GM23338 (cell line): ENCODE measurements around the gene UCN2. TPM values are rescaled to one million over a fixed set of nuclear protein-coding genes. Genes with fewer than 3 reads are reported as not detected.

Source experiments
- ATAC-seq: fragments of 200-7000 bp; cut with Tn5 transposase; 3 replicates; pipeline ENCODE4 v1.9.1; 2020
- DNase-seq: peaks from one replicate; pipeline ENCODE4 v3.0.0-alpha.2; 2015; ENCODE audit warnings: low spot score
- H2AFZ ChIP-seq: fragments of 200-600 bp; sonication (generic); 2 replicates; pipeline ENCODE4 v1.8.0; 2016; ENCODE audit warnings: antibody characterized with exemption, mild to moderate bottlenecking, moderate library complexity
- H3F3A ChIP-seq: fragments of 200-600 bp; sonication (generic); replicated peaks from 2 replicates; pipeline ENCODE4 v1.8.0; 2017; ENCODE audit warnings: antibody characterized with exemption, mixed run types, low read depth
- H3K27ac ChIP-seq: fragments of 200-600 bp; sonication (generic); 2 replicates; pipeline ENCODE4 v1.6.1; 2016; ENCODE audit warnings: low read depth
- H3K27me3 ChIP-seq: fragments of 200-600 bp; sonication (generic); 2 replicates; pipeline ENCODE4 v1.8.0; 2016; ENCODE audit warnings: mild to moderate bottlenecking, mixed run types, moderate library complexity; ENCODE audit not compliant: insufficient read depth
- H3K36me3 ChIP-seq: fragments of 200-600 bp; sonication (generic); 2 replicates; pipeline ENCODE4 v1.8.0; 2016; ENCODE audit warnings: mild to moderate bottlenecking; ENCODE audit not compliant: insufficient read depth
- H3K4me1 ChIP-seq: fragments of 200-600 bp; sonication (generic); 2 replicates; pipeline ENCODE4 v1.8.0; 2016; ENCODE audit warnings: mild to moderate bottlenecking, moderate library complexity; ENCODE audit not compliant: insufficient read depth
- H3K4me2 ChIP-seq: fragments of 200-600 bp; sonication (generic); 2 replicates; pipeline ENCODE4 v1.7.1; 2017; ENCODE audit warnings: mixed run types
- H3K4me3 ChIP-seq: fragments of 200-600 bp; sonication (generic); 2 replicates; pipeline ENCODE4 v1.6.1; 2016; ENCODE audit warnings: mixed run types
- H3K79me2 ChIP-seq: fragments of 200-600 bp; sonication (generic); replicated peaks from 2 replicates; pipeline ENCODE4 v1.8.0; 2017; ENCODE audit warnings: mild to moderate bottlenecking; ENCODE audit not compliant: insufficient read depth
- H3K9me2 ChIP-seq: fragments of 200-600 bp; sonication (generic); 2 replicates; pipeline ENCODE4 v1.8.0; 2017; ENCODE audit not compliant: insufficient read depth
- H4K20me1 ChIP-seq: fragments of 200-600 bp; sonication (generic); replicated peaks from 2 replicates; pipeline ENCODE4 v1.8.0; 2017; ENCODE audit warnings: mild to moderate bottlenecking; ENCODE audit not compliant: insufficient read depth
- H3K27ac Mint-ChIP-seq: 2 replicates; pipeline ENCODE4 v1.8.0; 2020; ENCODE audit warnings: inconsistent platforms, mild to moderate bottlenecking, moderate library complexity, mixed read lengths
- H3K27me3 Mint-ChIP-seq: 3 replicates; pipeline ENCODE4 v1.8.0; 2022; ENCODE audit warnings: low read depth, mild to moderate bottlenecking, moderate library complexity, mixed read lengths, inconsistent platforms; ENCODE audit not compliant: insufficient read depth, poor library complexity
- H3K36me3 Mint-ChIP-seq: 3 replicates; pipeline ENCODE4 v1.8.0; 2021; ENCODE audit warnings: low read depth, mild to moderate bottlenecking, inconsistent platforms, moderate library complexity, mixed read lengths
- H3K4me1 Mint-ChIP-seq: 3 replicates; pipeline ENCODE4 v1.8.0; 2020; ENCODE audit warnings: mild to moderate bottlenecking, inconsistent platforms, mixed read lengths
- H3K4me3 Mint-ChIP-seq: 3 replicates; pipeline ENCODE4 v1.8.0; 2021; ENCODE audit warnings: moderate library complexity, mild to moderate bottlenecking, inconsistent platforms, mixed read lengths
- H3K9me3 Mint-ChIP-seq: 3 replicates; pipeline ENCODE4 v1.8.0; 2020; ENCODE audit warnings: moderate library complexity, mild to moderate bottlenecking, inconsistent platforms, mixed read lengths
- CREB1 ChIP-seq: fragments of 250-450 bp; sonication (Bioruptor Pico); IDR thresholded peaks from 2 replicates; pipeline ENCODE4 v1.5.0; 2020; ENCODE audit warnings: low read depth, mild to moderate bottlenecking, moderate library complexity
- EZH2 ChIP-seq: fragments of 200-600 bp; sonication (generic); IDR thresholded peaks from one replicate; pipeline ENCODE4 v1.8.0; 2017; ENCODE audit warnings: antibody characterized with exemption, mild to moderate bottlenecking, low read depth; ENCODE audit not compliant: unreplicated experiment
- JUNB ChIP-seq: IDR thresholded peaks from one replicate; pipeline ENCODE4 v1.6.1; 2016; ENCODE audit warnings: antibody characterized with exemption; ENCODE audit not compliant: unreplicated experiment
- NANOG ChIP-seq: IDR thresholded peaks from 2 replicates; pipeline ENCODE4 v1.6.1; 2016; ENCODE audit warnings: antibody characterized with exemption, borderline replicate concordance
- POLR2AphosphoS5 ChIP-seq: IDR thresholded peaks from 2 replicates; pipeline ENCODE4 v1.6.1; 2016; ENCODE audit warnings: antibody characterized with exemption, low read depth
- REST ChIP-seq: IDR thresholded peaks from one replicate; pipeline ENCODE4 v1.6.1; 2018; ENCODE audit warnings: antibody characterized with exemption; ENCODE audit not compliant: unreplicated experiment
- ZNF462 ChIP-seq: fragments of 250-450 bp; sonication (Bioruptor Pico); IDR thresholded peaks from 2 replicates; pipeline ENCODE4 v1.5.0; 2020; ENCODE audit warnings: mild to moderate bottlenecking, moderate library complexity
- polyA plus RNA-seq: library from polyadenylated mRNA; unstranded; fragments of >200 nt; fragmentation: Nextera tagmentation; extraction: Ambion mirVana; gene quantifications from 2 replicates; pipeline ENCODE4 v1.2.1, GENCODE V29; 2016
- total RNA-seq: library from RNA; depleted of rRNA; stranded (reverse); fragments of >200 nt; shearing (Covaris generic); gene quantifications from 2 replicates; pipeline ENCODE4 v1.2.3, GENCODE V29; 2014
- TF ChIP-seq, protein P1 (sequence below), 2 experiments: fragments of 200-600 bp in 1 of 2; sonication (generic) in 1 of 2; conservative IDR thresholded peaks; 2 replicates each; pipeline versions ENCODE4 v1.5.1 to v1.6.1; 2016 to 2017; ENCODE audit warnings: antibody characterized with exemption in 2 of 2, low read depth in 2 of 2, mild to moderate bottlenecking in 2 of 2, moderate library complexity in 1 of 2

Gene UCN2
- total and polyA plus RNA-seq, 2 experiments from 2014 or later, result 0.17 TPM; not detected in 1

- no peak overlapping the region for H3K4me3 ChIP-seq
- no peak overlapping the region for H3K27ac ChIP-seq
- no peaks in the 10 kb centered on the region for H3K9me2 ChIP-seq
- H4K20me1 ChIP-seq, result peaks cover 7% of the 10 kb centered on the region
- peaks cover 17% of the 10 kb centered on the region; the same call in 1 of the 2 replicates for H3K4me1 ChIP-seq
- H3K27ac Mint-ChIP-seq, result no peak overlapping the region; the same call in 1 of the 2 replicates
- DNase-seq (no peak), ATAC-seq (no peak)
- peaks cover 45% of the 10 kb centered on the region for H3K36me3 Mint-ChIP-seq
- H3K4me2 ChIP-seq, result no peak overlapping the region
- no peak overlapping the region for H2AFZ ChIP-seq
- 0 out of 2 replicates have a peak, but pooled peaks cover 7% of the 10 kb centered on the region for H3F3A ChIP-seq
- TF ChIP-seq ZNF462 (CRISPR knock-in tag) (no peak), EZH2 (no peak), POLR2AphosphoS5 (no peak), CREB1 (CRISPR knock-in tag) (no peak), REST (no peak), NANOG (no peak), JUNB (no peak)
- TF ChIP-seq, protein P1, sequence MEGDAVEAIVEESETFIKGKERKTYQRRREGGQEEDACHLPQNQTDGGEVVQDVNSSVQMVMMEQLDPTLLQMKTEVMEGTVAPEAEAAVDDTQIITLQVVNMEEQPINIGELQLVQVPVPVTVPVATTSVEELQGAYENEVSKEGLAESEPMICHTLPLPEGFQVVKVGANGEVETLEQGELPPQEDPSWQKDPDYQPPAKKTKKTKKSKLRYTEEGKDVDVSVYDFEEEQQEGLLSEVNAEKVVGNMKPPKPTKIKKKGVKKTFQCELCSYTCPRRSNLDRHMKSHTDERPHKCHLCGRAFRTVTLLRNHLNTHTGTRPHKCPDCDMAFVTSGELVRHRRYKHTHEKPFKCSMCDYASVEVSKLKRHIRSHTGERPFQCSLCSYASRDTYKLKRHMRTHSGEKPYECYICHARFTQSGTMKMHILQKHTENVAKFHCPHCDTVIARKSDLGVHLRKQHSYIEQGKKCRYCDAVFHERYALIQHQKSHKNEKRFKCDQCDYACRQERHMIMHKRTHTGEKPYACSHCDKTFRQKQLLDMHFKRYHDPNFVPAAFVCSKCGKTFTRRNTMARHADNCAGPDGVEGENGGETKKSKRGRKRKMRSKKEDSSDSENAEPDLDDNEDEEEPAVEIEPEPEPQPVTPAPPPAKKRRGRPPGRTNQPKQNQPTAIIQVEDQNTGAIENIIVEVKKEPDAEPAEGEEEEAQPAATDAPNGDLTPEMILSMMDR (conservative IDR thresholded peaks at IDR 0.05; ENCODE audit: low read depth in 2 of 2), result no peak
- H3K27me3 ChIP-seq, result peaks cover 11% of the 10 kb centered on the region; the same call in 1 of the 2 replicates
- peaks cover 26% of the 10 kb centered on the region for H3K27me3 Mint-ChIP-seq
- no peaks in the 10 kb centered on the region for H3K9me3 Mint-ChIP-seq
- H3K4me3 Mint-ChIP-seq, result no peak overlapping the region
- peaks cover 6% of the 10 kb centered on the region; the same call in 1 of the 2 replicates for H3K36me3 ChIP-seq
- H3K79me2 ChIP-seq, result no peaks in the 10 kb centered on the region
- peaks cover 12% of the 10 kb centered on the region for H3K4me1 Mint-ChIP-seq
Observed at GRCh38 chr3:48597408-48597800, 33.8 kb upstream of the UCN2 start.
